SK-N-SH treated with all-trans-retinoic acid at 6 μM for 48 hours (cell line): ENCODE data around the gene PPP1R1C.

Experiments
- ATAC-seq: fragments of 200-7000 bp; cut with Tn5 transposase; 3 replicates; pipeline ENCODE4 v1.9.1; 2020; ENCODE audit warnings: mild to moderate bottlenecking, moderate library complexity
- ARNTL ChIP-seq: fragments of 450-650 bp; formaldehyde crosslinking; IDR thresholded peaks from 2 replicates; pipeline ENCODE4 v1.5.0; 2020; ENCODE audit warnings: low read depth, mild to moderate bottlenecking, moderate library complexity, borderline replicate concordance
- BACH2 ChIP-seq: fragments of 250-450 bp; sonication (Bioruptor Pico); IDR thresholded peaks from 2 replicates; pipeline ENCODE4 v1.9.0; 2021; ENCODE audit warnings: mild to moderate bottlenecking, borderline replicate concordance
- CSDC2 ChIP-seq: fragments of 250-450 bp; sonication (Bioruptor Pico); IDR thresholded peaks from 2 replicates; pipeline ENCODE4 v1.5.0; 2020; ENCODE audit warnings: mild to moderate bottlenecking, moderate library complexity
- CSRNP3 ChIP-seq: fragments of 250-450 bp; sonication (Bioruptor Pico); IDR thresholded peaks from 2 replicates; pipeline ENCODE4 v1.5.1; 2021; ENCODE audit warnings: mild to moderate bottlenecking, moderate library complexity
- ESRRG ChIP-seq: fragments of 250-450 bp; sonication (Bioruptor Pico); IDR thresholded peaks from 2 replicates; pipeline ENCODE4 v1.6.1; 2021; ENCODE audit warnings: mild to moderate bottlenecking
- GLIS3 ChIP-seq: fragments of 250-450 bp; sonication (Bioruptor Pico); IDR thresholded peaks from 2 replicates; pipeline ENCODE4 v1.5.0; 2020; ENCODE audit warnings: mild to moderate bottlenecking, moderate library complexity
- ISL1 ChIP-seq: fragments of 250-450 bp; sonication (Bioruptor Pico); IDR thresholded peaks from 2 replicates; pipeline ENCODE4 v2.1.2; 2022; ENCODE audit warnings: mild to moderate bottlenecking, moderate library complexity
- OSR1 ChIP-seq: fragments of 250-450 bp; sonication (Bioruptor Pico); IDR thresholded peaks from 2 replicates; pipeline ENCODE4 v1.8.0; 2022; ENCODE audit warnings: moderate library complexity, mild to moderate bottlenecking, inconsistent platforms
- POU6F1 ChIP-seq: fragments of 250-450 bp; sonication (Bioruptor Pico); IDR thresholded peaks from 2 replicates; pipeline ENCODE4 v1.8.0; 2021; ENCODE audit warnings: low read depth, mild to moderate bottlenecking, moderate library complexity, borderline replicate concordance
- PPARA ChIP-seq: fragments of 250-450 bp; sonication (Bioruptor Pico); IDR thresholded peaks from 2 replicates; pipeline ENCODE4 v1.5.0; 2020; ENCODE audit warnings: mild to moderate bottlenecking, borderline replicate concordance
- RARB ChIP-seq: fragments of 250-450 bp; sonication (Bioruptor Pico); IDR thresholded peaks from 2 replicates; pipeline ENCODE4 v1.8.0; 2021; ENCODE audit warnings: mild to moderate bottlenecking, moderate library complexity
- SNAI2 ChIP-seq: fragments of 250-450 bp; sonication (Bioruptor Pico); IDR thresholded peaks from 2 replicates; pipeline ENCODE4 v1.5.0; 2020; ENCODE audit warnings: mild to moderate bottlenecking, moderate library complexity
- TCF4 ChIP-seq: fragments of 250-450 bp; sonication (Bioruptor Pico); IDR thresholded peaks from 2 replicates; pipeline ENCODE4 v1.8.0; 2021; ENCODE audit warnings: mild to moderate bottlenecking, moderate library complexity, borderline replicate concordance
- TOX ChIP-seq: fragments of 250-450 bp; sonication (Bioruptor Pico); IDR thresholded peaks from 2 replicates; pipeline ENCODE4 v1.8.0; 2021; ENCODE audit warnings: mild to moderate bottlenecking, moderate library complexity, borderline replicate concordance
- TSHZ2 ChIP-seq: fragments of 250-450 bp; sonication (Bioruptor Pico); IDR thresholded peaks from 2 replicates; pipeline ENCODE4 v1.5.0; 2020; ENCODE audit warnings: mild to moderate bottlenecking, moderate library complexity
- ZC3H10 ChIP-seq: fragments of 250-450 bp; sonication (Bioruptor Pico); IDR thresholded peaks from 2 replicates; pipeline ENCODE4 v1.5.1; 2021; ENCODE audit warnings: mild to moderate bottlenecking, moderate library complexity
- ZFP3 ChIP-seq: fragments of 250-450 bp; sonication (Bioruptor Pico); IDR thresholded peaks from 2 replicates; pipeline ENCODE4 v1.5.0; 2020; ENCODE audit warnings: mild to moderate bottlenecking, moderate library complexity
- ZFP30 ChIP-seq: fragments of 450-650 bp; formaldehyde crosslinking; IDR thresholded peaks from 2 replicates; pipeline ENCODE4 v1.5.0; 2022; ENCODE audit warnings: mild to moderate bottlenecking, moderate library complexity
- ZNF565 ChIP-seq: fragments of 450-650 bp; formaldehyde crosslinking; conservative IDR thresholded peaks from 2 replicates; pipeline ENCODE4 v1.5.0; 2020; ENCODE audit warnings: low read depth, mild to moderate bottlenecking, moderate library complexity
- ZNF70 ChIP-seq: fragments of 450-650 bp; formaldehyde crosslinking; IDR thresholded peaks from 2 replicates; pipeline ENCODE4 v1.5.0; 2020; ENCODE audit warnings: mild to moderate bottlenecking, moderate library complexity
- ZNF8 ChIP-seq: fragments of 450-650 bp; formaldehyde crosslinking; IDR thresholded peaks from 2 replicates; pipeline ENCODE4 v1.5.0; 2020; ENCODE audit warnings: mild to moderate bottlenecking, moderate library complexity
- TF ChIP-seq, protein P1 (sequence below): fragments of 250-450 bp; sonication (Bioruptor Pico); IDR thresholded peaks from 2 replicates; pipeline ENCODE4 v1.5.1; 2020; ENCODE audit warnings: low read depth, mild to moderate bottlenecking, moderate library complexity
- TF ChIP-seq, protein P2 (sequence below): fragments of 250-450 bp; sonication (Bioruptor Pico); IDR thresholded peaks from 2 replicates; pipeline ENCODE4 v1.8.0; 2020; ENCODE audit warnings: mild to moderate bottlenecking, moderate library complexity, borderline replicate concordance

The PPP1R1C gene

DNA sequence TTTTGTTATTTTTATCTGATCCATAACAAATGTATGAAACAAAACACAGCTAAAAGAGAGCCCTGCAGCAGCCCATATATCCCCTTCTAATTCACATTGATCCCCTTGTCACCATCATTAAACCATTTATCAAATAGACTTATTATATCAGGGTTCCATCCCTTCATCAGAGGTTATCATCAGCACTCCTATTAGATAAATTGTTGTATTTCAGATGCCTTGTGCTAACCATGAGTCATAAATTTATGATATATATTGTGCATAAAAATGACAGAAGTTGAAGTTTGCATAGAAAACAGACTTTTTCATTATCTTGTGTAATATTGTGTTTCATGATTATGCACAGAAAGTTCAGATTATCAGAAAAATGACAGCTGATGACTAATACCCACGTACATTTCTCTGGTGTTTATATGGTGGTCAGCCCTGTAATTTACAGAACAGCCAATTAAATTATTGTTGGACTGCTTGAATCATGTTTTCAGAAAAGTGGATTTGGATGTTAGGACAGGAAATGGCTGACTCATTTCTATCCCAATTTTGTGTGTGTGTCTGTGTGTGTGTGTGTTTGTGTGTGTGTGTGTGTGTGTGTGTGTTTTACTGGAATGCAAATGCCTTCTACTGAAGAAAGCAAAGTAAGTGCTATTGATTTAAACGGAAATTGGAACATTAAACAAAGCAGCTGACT, 80.9 kb downstream of the PPP1R1C start:
- ATAC-seq = peak; percentile 88
- no peak; the same call in 1 of the 2 replicates for TF ChIP-seq BACH2 (CRISPR knock-in tag)
- TF ChIP-seq GLIS3 (CRISPR knock-in tag) = no peak
- peak; percentile 92 for TF ChIP-seq ISL1 (CRISPR knock-in tag)
- no peak for TF ChIP-seq ESRRG (CRISPR knock-in tag)
- no peak for TF ChIP-seq ZNF8 (CRISPR knock-in tag)
- no peak for TF ChIP-seq ZFP3 (CRISPR knock-in tag)
- no peak for TF ChIP-seq PPARA
- TF ChIP-seq ARNTL (CRISPR knock-in tag) = no peak
- no peak for TF ChIP-seq OSR1
- TF ChIP-seq ZFP30 (CRISPR knock-in tag) = no peak
- TF ChIP-seq SNAI2 (CRISPR knock-in tag) = no peak
- TF ChIP-seq ZNF70 (CRISPR knock-in tag) = no peak
- TF ChIP-seq CSDC2 (CRISPR knock-in tag) = no peak
- peak; percentile 96 for TF ChIP-seq TOX (CRISPR knock-in tag)
- TF ChIP-seq CSRNP3 (CRISPR knock-in tag) = no peak
- TF ChIP-seq, protein P1, sequence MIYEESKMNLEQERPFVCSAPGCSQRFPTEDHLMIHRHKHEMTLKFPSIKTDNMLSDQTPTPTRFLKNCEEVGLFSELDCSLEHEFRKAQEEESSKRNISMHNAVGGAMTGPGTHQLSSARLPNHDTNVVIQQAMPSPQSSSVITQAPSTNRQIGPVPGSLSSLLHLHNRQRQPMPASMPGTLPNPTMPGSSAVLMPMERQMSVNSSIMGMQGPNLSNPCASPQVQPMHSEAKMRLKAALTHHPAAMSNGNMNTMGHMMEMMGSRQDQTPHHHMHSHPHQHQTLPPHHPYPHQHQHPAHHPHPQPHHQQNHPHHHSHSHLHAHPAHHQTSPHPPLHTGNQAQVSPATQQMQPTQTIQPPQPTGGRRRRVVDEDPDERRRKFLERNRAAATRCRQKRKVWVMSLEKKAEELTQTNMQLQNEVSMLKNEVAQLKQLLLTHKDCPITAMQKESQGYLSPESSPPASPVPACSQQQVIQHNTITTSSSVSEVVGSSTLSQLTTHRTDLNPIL = 0 out of 2 replicates have a peak, but pooled peaks have one; percentile 37
- 0 out of 2 replicates have a peak, but pooled peaks have one; percentile 71 for TF ChIP-seq RARB
- TF ChIP-seq, protein P2, sequence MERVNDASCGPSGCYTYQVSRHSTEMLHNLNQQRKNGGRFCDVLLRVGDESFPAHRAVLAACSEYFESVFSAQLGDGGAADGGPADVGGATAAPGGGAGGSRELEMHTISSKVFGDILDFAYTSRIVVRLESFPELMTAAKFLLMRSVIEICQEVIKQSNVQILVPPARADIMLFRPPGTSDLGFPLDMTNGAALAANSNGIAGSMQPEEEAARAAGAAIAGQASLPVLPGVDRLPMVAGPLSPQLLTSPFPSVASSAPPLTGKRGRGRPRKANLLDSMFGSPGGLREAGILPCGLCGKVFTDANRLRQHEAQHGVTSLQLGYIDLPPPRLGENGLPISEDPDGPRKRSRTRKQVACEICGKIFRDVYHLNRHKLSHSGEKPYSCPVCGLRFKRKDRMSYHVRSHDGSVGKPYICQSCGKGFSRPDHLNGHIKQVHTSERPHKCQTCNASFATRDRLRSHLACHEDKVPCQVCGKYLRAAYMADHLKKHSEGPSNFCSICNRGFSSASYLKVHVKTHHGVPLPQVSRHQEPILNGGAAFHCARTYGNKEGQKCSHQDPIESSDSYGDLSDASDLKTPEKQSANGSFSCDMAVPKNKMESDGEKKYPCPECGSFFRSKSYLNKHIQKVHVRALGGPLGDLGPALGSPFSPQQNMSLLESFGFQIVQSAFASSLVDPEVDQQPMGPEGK = peak; percentile 88; the same call in 1 of the 2 replicates
- TF ChIP-seq TCF4 (CRISPR knock-in tag) = peak; percentile 55; the same call in 1 of the 2 replicates
- no peak for TF ChIP-seq TSHZ2 (CRISPR knock-in tag)
- TF ChIP-seq POU6F1 (CRISPR knock-in tag) = peak; percentile 85; the same call in 1 of the 2 replicates
- no peak for TF ChIP-seq ZNF565 (CRISPR knock-in tag)
- peak; percentile 64 for TF ChIP-seq ZC3H10 (CRISPR knock-in tag)
- TF ChIP-seq, all 23 proteins: peak for 8

DNA sequence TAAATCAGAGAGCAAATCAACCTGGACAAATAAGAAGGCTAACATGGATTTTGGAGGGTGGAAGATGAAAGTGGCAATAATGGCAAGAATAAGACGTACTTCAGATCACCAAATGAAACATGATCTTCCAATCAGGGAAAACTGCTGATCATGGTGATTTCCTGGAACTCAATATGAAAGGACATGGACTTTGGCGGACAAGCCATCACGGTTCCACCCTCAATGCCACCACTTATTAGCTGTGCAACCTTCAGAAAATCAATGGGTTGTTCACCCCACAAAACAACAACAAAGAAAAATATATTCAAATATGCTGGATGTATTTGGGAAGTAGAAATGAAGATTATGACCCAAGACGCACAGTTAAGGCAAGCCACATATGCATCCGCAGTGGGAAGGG, 81.7 kb downstream of the PPP1R1C start:
- TF ChIP-seq POU6F1 (CRISPR knock-in tag) (no peak), ZNF565 (CRISPR knock-in tag) (no peak)
- no peak for ATAC-seq
